ENCODE measurements around the gene USP44.

USP44 gene

DNA sequence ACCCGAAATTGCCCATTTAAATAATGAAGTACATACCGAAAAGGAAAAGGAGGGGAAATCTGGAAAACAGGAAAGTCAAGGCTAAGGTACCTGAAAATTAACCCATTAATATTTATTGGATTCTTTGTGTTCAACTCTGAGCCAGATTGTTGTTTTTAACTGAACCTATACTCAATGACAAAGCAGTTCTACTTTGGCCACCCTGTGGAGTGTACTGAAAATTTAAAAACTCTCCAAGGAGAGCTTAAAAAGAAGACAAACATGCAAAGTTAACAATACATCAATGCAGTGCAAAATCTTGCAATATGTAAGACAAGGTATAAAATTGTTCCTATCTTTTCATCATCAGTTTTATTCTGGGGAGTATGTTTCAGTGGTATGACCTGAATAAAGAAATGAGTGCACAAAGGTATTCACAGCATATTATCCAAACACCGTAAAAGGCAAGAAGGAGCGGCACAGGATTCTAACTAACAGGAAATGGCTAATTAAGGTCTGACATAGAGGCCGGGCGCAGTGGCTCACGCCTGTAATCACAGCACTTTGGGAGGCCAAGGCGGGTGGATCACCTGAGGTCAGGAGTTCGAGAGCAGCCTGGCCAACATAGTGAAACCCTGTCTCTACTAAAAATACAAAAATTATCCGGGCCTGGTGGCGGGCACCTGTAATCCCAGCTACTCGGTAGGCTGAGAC is 1.7 kb downstream of the USP44 start:
- ChIA-PET CTCF (interaction anchor here (0.6 kb wide), 1 partner anchor 15 kb away, joined by 3 read pairs; no protein-coding TSS in a partner anchor), POLR2A (no interaction called here)
- no peak for TF ChIP-seq CTCF (IDR thresholded peaks at IDR 0.05; ENCODE audit: control extremely low read depth, extremely low read depth, low read depth, missing control alignments)
- no peak for DNase-seq (ENCODE audit: extremely low spot score)

DNA sequence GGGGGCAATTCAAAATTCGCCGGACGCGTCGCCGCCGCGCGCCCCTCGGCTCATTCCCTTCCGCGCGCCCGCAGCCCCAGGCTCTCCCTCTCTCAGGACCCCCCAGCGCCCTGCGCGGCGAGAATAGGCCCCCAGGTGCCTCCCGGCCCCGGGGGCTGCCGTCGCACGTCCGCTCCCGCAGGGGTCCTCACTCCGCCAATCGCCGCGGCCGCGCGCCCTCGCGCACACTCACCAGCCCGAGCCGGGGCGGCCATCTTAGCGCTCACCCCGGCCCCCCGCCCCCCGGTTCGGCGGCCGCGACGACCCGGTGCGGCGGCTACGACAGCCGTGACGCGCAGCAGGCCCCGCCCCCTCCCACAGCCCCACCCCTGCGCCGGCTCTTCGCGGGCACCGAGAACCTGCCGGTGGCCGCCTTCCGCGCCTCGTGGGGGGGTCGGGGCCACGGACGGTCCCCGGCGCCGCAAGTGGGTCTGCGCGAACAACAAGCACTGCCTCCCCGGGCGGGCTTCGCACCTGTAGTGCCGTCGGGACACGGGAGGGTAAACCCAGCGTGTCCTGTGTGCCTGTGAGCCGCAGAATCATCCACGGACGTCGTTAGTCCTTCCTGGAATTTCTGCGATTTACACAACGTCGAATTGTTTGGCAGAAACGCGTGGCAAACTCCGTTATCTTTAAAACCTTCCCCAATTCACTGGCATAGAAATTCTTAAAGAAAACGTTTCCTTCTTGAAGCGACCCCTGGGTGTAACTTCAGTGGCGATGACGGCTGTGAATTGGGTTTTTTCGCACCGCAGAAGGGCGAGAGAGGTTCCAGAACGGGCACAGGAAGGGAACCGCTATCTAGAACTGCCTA is 2.5 kb downstream of the USP44 start:
- CTCF ChIA-PET = interaction anchor here (0.6 to 1.7 kb wide), 3 partner anchors 14 to 26 kb away, joined by 3 to 7 read pairs (median 3); no protein-coding TSS in a partner anchor
- peak; percentile 46 for DNase-seq (ENCODE audit: extremely low spot score)

GRCh38 chr12:95548056-95548538 is 3.2 kb downstream of the USP44 start:
- CTCF ChIA-PET = interaction anchor here (1.2 to 1.7 kb wide), 3 partner anchors 14 to 46 kb away, joined by 3 to 7 read pairs (median 3); no protein-coding TSS in a partner anchor
- POLR2A ChIA-PET = no interaction called here
- DNase-seq (ENCODE audit: extremely low spot score) = no peak
- TF ChIP-seq CTCF (IDR thresholded peaks at IDR 0.05; ENCODE audit: control extremely low read depth, extremely low read depth, low read depth, missing control alignments) = no peak

More for the DNA sequence above, 2.5 kb downstream of the USP44 start:
- TF ChIP-seq CTCF (IDR thresholded peaks at IDR 0.05; ENCODE audit: control extremely low read depth, extremely low read depth, low read depth, missing control alignments) = no peak
- POLR2A ChIA-PET = no interaction called here

- CTCF ChIA-PET = interaction anchor here (1.2 to 1.7 kb wide), 3 partner anchors 13 to 46 kb away, joined by 3 to 7 read pairs (median 3); no protein-coding TSS in a partner anchor
- no peak for TF ChIP-seq CTCF (IDR thresholded peaks at IDR 0.05; ENCODE audit: control extremely low read depth, extremely low read depth, low read depth, missing control alignments)
- no peak for DNase-seq (ENCODE audit: extremely low spot score)
- POLR2A ChIA-PET = no interaction called here
Observed at GRCh38 chr12:95547522-95548055, 3.7 kb downstream of the USP44 start.

- ChIA-PET POLR2A (no interaction called here), CTCF (no interaction called here)
- no peak for TF ChIP-seq CTCF (IDR thresholded peaks at IDR 0.05; ENCODE audit: control extremely low read depth, extremely low read depth, low read depth, missing control alignments)
- DNase-seq (ENCODE audit: extremely low spot score) = no peak
Observed at GRCh38 chr12:95546491-95546813, 4.8 kb downstream of the USP44 start.

GRCh38 chr12:95545731-95546490 is 5.4 kb downstream of the USP44 start:
- POLR2A ChIA-PET = no interaction called here
- no peak for TF ChIP-seq CTCF (IDR thresholded peaks at IDR 0.05; ENCODE audit: control extremely low read depth, extremely low read depth, low read depth, missing control alignments)
- DNase-seq (ENCODE audit: extremely low spot score) = no peak
- CTCF ChIA-PET = interaction anchor here (0.6 kb wide), 1 partner anchor 11 kb away, joined by 3 read pairs; no protein-coding TSS in a partner anchor

All from GM10248 (cell line).